Panc1 (cell line): Measurements from ENCODE around the gene KRTAP24-1. TPM values are rescaled to one million over a fixed set of nuclear protein-coding genes. Genes with fewer than 3 reads are reported as not detected.

Experiments used
- ATAC-seq: fragments of 200-7000 bp; cut with Tn5 transposase; 2 replicates; pipeline ENCODE4 v1.9.1; 2020; ENCODE audit warnings: mild to moderate bottlenecking, moderate library complexity
- BruUV-seq: library from RNA; stranded (reverse); fragments of 400-500 nt; replicated peaks from 2 replicates; lab custom pipeline; 2021; lab: Mats Ljungman, UMichigan
- CTCF ChIA-PET: fragments of 300-600 bp; sonication (Branson Sonifier 250); formaldehyde crosslinking; loops from one replicate; lab custom pipeline; 2022; ENCODE audit warnings: antibody characterized with exemption; lab: Charles Lee
- POLR2A ChIA-PET: fragments of 300-600 bp; sonication (Branson Sonifier 250); formaldehyde crosslinking; loops from one replicate; lab custom pipeline; 2022; ENCODE audit warnings: antibody characterized with exemption; lab: Charles Lee
- DNase-seq: peaks from one replicate; pipeline ENCODE4 v3.0.0-alpha.2; 2010; ENCODE audit warnings: low read depth, low spot score
- H3K27ac ChIP-seq: 2 replicates; pipeline ENCODE4 v1.5.1; 2011; ENCODE audit warnings: mild to moderate bottlenecking, low read length, inconsistent platforms
- H3K27me3 ChIP-seq: fragments of 200-500 bp; sonication (Bioruptor generic); 2 replicates; pipeline ENCODE4 v1.6.0; 2014; ENCODE audit warnings: low read length, inconsistent platforms; ENCODE audit not compliant: control insufficient read depth, insufficient read depth
- H3K36me3 ChIP-seq: fragments of 200-500 bp; sonication (Bioruptor generic); 2 replicates; pipeline ENCODE4 v1.5.1; 2014; ENCODE audit warnings: inconsistent platforms, mild to moderate bottlenecking, low read length, moderate library complexity; ENCODE audit not compliant: control insufficient read depth, insufficient read depth
- H3K4me1 ChIP-seq: 2 replicates; pipeline ENCODE4 v1.5.1; 2011; ENCODE audit warnings: inconsistent platforms, mild to moderate bottlenecking, low read length, moderate library complexity; ENCODE audit not compliant: control insufficient read depth, insufficient read depth
- H3K4me3 ChIP-seq, 2 experiments: 2 replicates each; pipeline ENCODE4 v1.5.1; 2011 to 2012; ENCODE audit warnings: low read depth in 2 of 2, low read length in 2 of 2, mild to moderate bottlenecking in 2 of 2, inconsistent platforms in 1 of 2, moderate library complexity in 1 of 2
- H3K9me3 ChIP-seq: fragments of 200-500 bp; sonication (Bioruptor generic); 2 replicates; pipeline ENCODE4 v1.5.1; 2014; ENCODE audit warnings: low read depth, mild to moderate bottlenecking, inconsistent platforms, low read length, moderate library complexity; ENCODE audit not compliant: control insufficient read depth, insufficient read depth
- CTCF ChIP-seq: fragments of 450-650 bp; IDR thresholded peaks from 2 replicates; pipeline ENCODE4 v1.5.1; 2017; ENCODE audit warnings: mild to moderate bottlenecking
- POLR2AphosphoS5 ChIP-seq: IDR thresholded peaks from 2 replicates; pipeline ENCODE4 v1.6.1; 2012; ENCODE audit warnings: mild to moderate bottlenecking, low read depth, low read length, moderate library complexity
- REST ChIP-seq, 2 experiments: IDR thresholded peaks; 2 replicates each; pipeline ENCODE4 v1.6.1; 2011 to 2012; ENCODE audit warnings: low read depth in 2 of 2, control low read depth in 1 of 2, low read length in 1 of 2, mild to moderate bottlenecking in 1 of 2, moderate library complexity in 1 of 2; ENCODE audit not compliant: insufficient read depth in 1 of 2
- SIN3A ChIP-seq: IDR thresholded peaks from 2 replicates; pipeline ENCODE4 v1.6.1; 2012; ENCODE audit warnings: low read depth, mild to moderate bottlenecking, low read length, moderate library complexity, borderline replicate concordance; ENCODE audit not compliant: insufficient read depth
- TCF7L2 ChIP-seq: IDR thresholded peaks from 2 replicates; pipeline ENCODE4 v1.6.1; 2011; ENCODE audit warnings: mild to moderate bottlenecking, low read depth, low read length, inconsistent platforms
- in situ Hi-C: cut with HindIII; loops from 2 replicates; pipeline ENCODE4 v1.10.0; 2016; ENCODE audit warnings: low sequenced_read_pairs, low pct_unique_long_range_greater_than_20kb
- intact Hi-C: fragments of 100-400 bp; cut with micrococcal nuclease; formaldehyde crosslinking; loops from one replicate; pipeline ENCODE4 v1.10.0; 2022; ENCODE audit not compliant: unreplicated experiment
- total RNA-seq: library from RNA; stranded (reverse); gene quantifications from one replicate; pipeline ENCODE4 v1.2.1, GENCODE V29; 2021; ENCODE audit not compliant: unreplicated experiment

KRTAP24-1 gene
- total RNA-seq, 1 experiment from 2014 or later = not detected

GRCh38 chr21:30271611-30272010 lies 11.1 kb downstream of the KRTAP24-1 start:
- H3K36me3 ChIP-seq = no peaks in the 10 kb centered on the region
- TF ChIP-seq POLR2AphosphoS5 = no peak
- TF ChIP-seq SIN3A = no peak
- no peak for TF ChIP-seq CTCF
- TF ChIP-seq REST (IDR thresholded peaks at IDR 0.05; ENCODE audit: insufficient read depth in 1 of 2, low read depth in 2 of 2, low read length in 1 of 2) = no peak
- TF ChIP-seq TCF7L2 = no peak
- no peaks in the 10 kb centered on the region for H3K27me3 ChIP-seq
- intact Hi-C loops (no loop called here), in situ Hi-C loops (no loop called here)
- ChIA-PET POLR2A (no interaction called here), CTCF (no interaction called here)
- ATAC-seq (no peak), DNase-seq (no peak)
- H3K4me1 ChIP-seq = no peaks in the 10 kb centered on the region
- no TSS peak for BruUV-seq
- no peak overlapping the region for H3K4me3 ChIP-seq
- H3K27ac ChIP-seq = no peak overlapping the region
- H3K9me3 ChIP-seq = no peaks in the 10 kb centered on the region

GRCh38 chr21:30271156-30271555 lies 11.6 kb downstream of the KRTAP24-1 start:
- intact Hi-C loops = no loop called here
- H3K9me3 ChIP-seq = no peaks in the 10 kb centered on the region
- no peaks in the 10 kb centered on the region for H3K27me3 ChIP-seq
- no peak for DNase-seq
- H3K4me3 ChIP-seq = no peak overlapping the region
- CTCF ChIA-PET = no interaction called here
- no peak for TF ChIP-seq SIN3A
- TF ChIP-seq POLR2AphosphoS5 = no peak
- no peak for TF ChIP-seq TCF7L2
- no peak for TF ChIP-seq REST (IDR thresholded peaks at IDR 0.05; ENCODE audit: insufficient read depth in 1 of 2, low read depth in 2 of 2, low read length in 1 of 2)
- no peak for TF ChIP-seq CTCF
- ATAC-seq = no peak
- no TSS peak for BruUV-seq
- POLR2A ChIA-PET = no interaction called here
- no peaks in the 10 kb centered on the region for H3K36me3 ChIP-seq
- no peak overlapping the region for H3K27ac ChIP-seq
- in situ Hi-C loops = no loop called here
- no peaks in the 10 kb centered on the region for H3K4me1 ChIP-seq
